ENCODE results near the gene WDR38. TPM values are rescaled to one million over a fixed set of nuclear protein-coding genes. Genes with fewer than 3 reads are reported as not detected.

WDR38 gene
- total RNA-seq, 4 donors from 2014 or later = not detected

GRCh38 chr9:124881138-124881743, 28.0 kb downstream of the WDR38 start:
- intact Hi-C loops (cut with DNase I; ENCODE audit: low total_unique reads) = no loop called here
- in situ Hi-C loops (cut with MboI; ENCODE audit: low pct_ligation_motif_present in 1 of 4, low pct_unique_long_range_greater_than_20kb in 1 of 4, low sequenced_read_pairs in 3 of 4) = no loop called here
- Histone ChIP-seq H3K27ac (no peak overlapping the region), H3K27me3 (no peaks in the 10 kb centered on the region), H3K9me3 (no peaks in the 10 kb centered on the region), H3K4me1 (no peaks in the 10 kb centered on the region), H3K4me3 (no peak overlapping the region), H3K36me3 (peaks cover 0 to 36% (median 12%) of the 10 kb centered on the region in 4 donors)
- DNase-seq = no peak
- TF ChIP-seq POLR2AphosphoS5 (IDR thresholded peaks at IDR 0.05) (no peak), POLR2A (IDR thresholded peaks at IDR 0.05) (no peak), CTCF (IDR thresholded peaks at IDR 0.05) (no peak), EP300 (IDR thresholded peaks at IDR 0.05; ENCODE audit: low read depth) (no peak)
- WGBS, 2 donors (ENCODE audit: low coverage in 1 of 2) = 92 to 100% methylated on average over 2 to 16 of the region's 16 CpGs

GRCh38 chr9:124882231-124882630, 29.0 kb downstream of the WDR38 start:
- no peak overlapping the region for H3K4me3 ChIP-seq
- whole genome bisulfite sequencing, 2 donors (ENCODE audit: low coverage in 1 of 2) = 82% methylated on average over 12 of the region's 13 CpGs; no CpG with 5 or more reads in 1 of the 2 donors
- H3K27ac ChIP-seq = no peak overlapping the region
- no peaks in the 10 kb centered on the region for H3K9me3 ChIP-seq
- DNase-seq = no peak
- intact Hi-C loops (cut with DNase I; ENCODE audit: low total_unique reads) (no loop called here), in situ Hi-C loops (cut with MboI; ENCODE audit: low pct_ligation_motif_present in 1 of 4, low pct_unique_long_range_greater_than_20kb in 1 of 4, low sequenced_read_pairs in 3 of 4) (no loop called here)
- no peaks in the 10 kb centered on the region for H3K4me1 ChIP-seq
- H3K27me3 ChIP-seq = no peaks in the 10 kb centered on the region
- TF ChIP-seq CTCF (IDR thresholded peaks at IDR 0.05) (no peak), POLR2A (IDR thresholded peaks at IDR 0.05) (no peak), POLR2AphosphoS5 (IDR thresholded peaks at IDR 0.05) (no peak), EP300 (IDR thresholded peaks at IDR 0.05; ENCODE audit: low read depth) (no peak)
- H3K36me3 ChIP-seq = peaks cover 0 to 28% (median 11%) of the 10 kb centered on the region in 4 donors

GRCh38 chr9:124884376-124884775, 31.1 kb downstream of the WDR38 start:
- intact Hi-C loops (cut with DNase I; ENCODE audit: low total_unique reads) (no loop called here), in situ Hi-C loops (cut with MboI; ENCODE audit: low pct_ligation_motif_present in 1 of 4, low pct_unique_long_range_greater_than_20kb in 1 of 4, low sequenced_read_pairs in 3 of 4) (no loop called here)
- DNase-seq = no peak
- no peaks in the 10 kb centered on the region for H3K9me3 ChIP-seq
- H3K36me3 ChIP-seq = peaks cover 0 to 42% (median 20%) of the 10 kb centered on the region in 4 donors
- H3K4me1 ChIP-seq = no peaks in the 10 kb centered on the region
- H3K27me3 ChIP-seq = no peaks in the 10 kb centered on the region
- no peak overlapping the region for H3K27ac ChIP-seq
- no peak overlapping the region for H3K4me3 ChIP-seq
- TF ChIP-seq POLR2A (IDR thresholded peaks at IDR 0.05) = no peak
- TF ChIP-seq POLR2AphosphoS5 (IDR thresholded peaks at IDR 0.05) = no peak
- no peak for TF ChIP-seq CTCF (IDR thresholded peaks at IDR 0.05)
- TF ChIP-seq EP300 (IDR thresholded peaks at IDR 0.05; ENCODE audit: low read depth) = no peak
- 89% methylated on average over 4 of the region's 4 CpGs; no CpG with 5 or more reads in 1 of the 2 donors for WGBS, 2 donors (ENCODE audit: low coverage in 1 of 2)

- peaks cover 0 to 48% (median 19%) of the 10 kb centered on the region in 4 donors for H3K36me3 ChIP-seq
- 94 to 95% methylated on average over 3 to 4 of the region's 4 CpGs for WGBS, 2 donors (ENCODE audit: low coverage in 1 of 2)
- no peaks in the 10 kb centered on the region for H3K27me3 ChIP-seq
- H3K4me3 ChIP-seq = no peak overlapping the region
- no peaks in the 10 kb centered on the region for H3K9me3 ChIP-seq
- intact Hi-C loops (cut with DNase I; ENCODE audit: low total_unique reads) (no loop called here), in situ Hi-C loops (cut with MboI; ENCODE audit: low pct_ligation_motif_present in 1 of 4, low pct_unique_long_range_greater_than_20kb in 1 of 4, low sequenced_read_pairs in 3 of 4) (no loop called here)
- no peak for DNase-seq
- H3K4me1 ChIP-seq = no peaks in the 10 kb centered on the region
- no peak overlapping the region for H3K27ac ChIP-seq
- TF ChIP-seq POLR2AphosphoS5 (IDR thresholded peaks at IDR 0.05) (no peak), CTCF (IDR thresholded peaks at IDR 0.05) (no peak), POLR2A (IDR thresholded peaks at IDR 0.05) (no peak), EP300 (IDR thresholded peaks at IDR 0.05; ENCODE audit: low read depth) (no peak)
These were observed 32.3 kb downstream of the WDR38 start for GRCh38 chr9:124885551-124885950.
